Thoracic aorta (tissue), 2 donors: ENCODE measurements around the gene NPY4R. TPM values are rescaled to one million over a fixed set of nuclear protein-coding genes. Genes with fewer than 3 reads are reported as not detected.
"Not testable (repeated sequence)": the region's sequence is repeated elsewhere in the genome, so short reads cannot be mapped to it uniquely, and the experiment has no call there.

ENCODE experiments used
- ATAC-seq: fragments of 150-250 bp; one replicate; pipeline ENCODE4 v1.8.0; 2017; ENCODE audit warnings: low read depth; ENCODE audit not compliant: insufficient number of reproducible peaks, low FRiP score
- DNase-seq: peaks from one replicate; pipeline ENCODE4 v3.0.0-alpha.2; 2020; ENCODE audit warnings: low spot score
- H3K27ac ChIP-seq, 2 donors: fragments of 200-600 bp; sonication (generic); 1 replicate in 1 of 2; 2 replicates in 1 of 2; pipeline ENCODE4 v1.5.1; 2016; ENCODE audit warnings: mild to moderate bottlenecking in 2 of 2, moderate library complexity in 2 of 2
- H3K27me3 ChIP-seq: fragments of 200-600 bp; sonication (generic); replicated peaks from 2 replicates; pipeline ENCODE4 v1.6.0; 2016; ENCODE audit warnings: mild to moderate bottlenecking; ENCODE audit not compliant: insufficient read depth
- H3K36me3 ChIP-seq: fragments of 200-600 bp; sonication (generic); one replicate; pipeline ENCODE4 v1.5.1; 2016
- H3K4me1 ChIP-seq, 2 donors: fragments of 200-600 bp; sonication (generic); 1 replicate in 1 of 2; 2 replicates in 1 of 2; pipeline versions ENCODE4 v1.5.1 to v1.6.0; 2016; ENCODE audit warnings: low read depth in 2 of 2, mild to moderate bottlenecking in 1 of 2; ENCODE audit not compliant: control insufficient read depth in 1 of 2
- H3K4me3 ChIP-seq: fragments of 200-600 bp; sonication (generic); 2 replicates; pipeline ENCODE4 v1.5.1; 2016; ENCODE audit warnings: mild to moderate bottlenecking
- H3K9me3 ChIP-seq: fragments of 200-600 bp; sonication (generic); 2 replicates; pipeline ENCODE4 v1.5.1; 2016
- CTCF ChIP-seq: fragments of 200-600 bp; sonication (generic); IDR thresholded peaks from one replicate; pipeline ENCODE4 v1.5.1; 2019; ENCODE audit warnings: antibody characterized with exemption
- total RNA-seq, 2 donors: library from RNA; depleted of rRNA; stranded (reverse); fragments of >200 nt; gene quantifications; one replicate each; pipeline versions ENCODE4 v1.1.0 to v1.2.3, GENCODE V29; 2016

Gene NPY4R
- not detected for total RNA-seq

- DNase-seq, H3K27me3 ChIP-seq, H3K36me3 ChIP-seq, H3K27ac ChIP-seq, H3K4me3 ChIP-seq, H3K9me3 ChIP-seq, H3K4me1 ChIP-seq, ATAC-seq: not testable (repeated sequence)
These were observed at the start of gene NPY4R for GRCh38 chr10:46465765-46466164. Gene NPY4R, minus strand, starts transcription at chr10:46465958. Its CDS starts 3,323 bp downstream, at chr10:46462635.

- H3K9me3 ChIP-seq, result no peaks in the 10 kb centered on the region
- no peaks in the 10 kb centered on the region for H3K4me1 ChIP-seq
- DNase-seq (no peak), ATAC-seq (no peak)
- H3K4me3 ChIP-seq, result no peak overlapping the region
- no peak for TF ChIP-seq CTCF
- no peak overlapping the region for H3K27ac ChIP-seq
- H3K27me3 ChIP-seq, result no peaks in the 10 kb centered on the region
- no peaks in the 10 kb centered on the region for H3K36me3 ChIP-seq
These were observed 49.6 kb upstream of the NPY4R start for GRCh38 chr10:46515366-46515765.

- no peak for ATAC-seq
- DNase-seq, result no peak
- no peaks in the 10 kb centered on the region for H3K27me3 ChIP-seq
These were observed 49.1 kb upstream of the NPY4R start for GRCh38 chr10:46514899-46515298.

GRCh38 chr10:46514431-46514861, 48.7 kb upstream of the NPY4R start:
- no peak overlapping the region for H3K4me3 ChIP-seq
- no peak overlapping the region for H3K27ac ChIP-seq
- TF ChIP-seq CTCF, result no peak
- ATAC-seq (no peak), DNase-seq (no peak)
- no peaks in the 10 kb centered on the region for H3K27me3 ChIP-seq
- H3K9me3 ChIP-seq, result no peaks in the 10 kb centered on the region
- H3K36me3 ChIP-seq, result no peaks in the 10 kb centered on the region
- H3K4me1 ChIP-seq, result no peaks in the 10 kb centered on the region

More at GRCh38 chr10:46514899-46515298, 49.1 kb upstream of the NPY4R start:
- TF ChIP-seq CTCF, result no peak
- Histone ChIP-seq H3K27ac (no peak overlapping the region), H3K4me3 (no peak overlapping the region), H3K36me3 (no peaks in the 10 kb centered on the region), H3K9me3 (no peaks in the 10 kb centered on the region), H3K4me1 (no peaks in the 10 kb centered on the region)

- H3K4me1 ChIP-seq, H3K27me3 ChIP-seq, DNase-seq, H3K9me3 ChIP-seq, H3K36me3 ChIP-seq, ATAC-seq, H3K4me3 ChIP-seq, H3K27ac ChIP-seq: not testable (repeated sequence)
These were observed 47.6 kb upstream of the NPY4R start for GRCh38 chr10:46513333-46513732.

- not testable (repeated sequence) for H3K27me3 ChIP-seq, H3K9me3 ChIP-seq, H3K36me3 ChIP-seq, DNase-seq, ATAC-seq, H3K4me3 ChIP-seq, H3K4me1 ChIP-seq, H3K27ac ChIP-seq
These were observed 47.0 kb upstream of the NPY4R start for GRCh38 chr10:46512725-46513124.

- DNase-seq, H3K27ac ChIP-seq, H3K36me3 ChIP-seq, ATAC-seq, H3K27me3 ChIP-seq, H3K4me3 ChIP-seq, H3K4me1 ChIP-seq, H3K9me3 ChIP-seq: not testable (repeated sequence)
These were observed 46.2 kb upstream of the NPY4R start for GRCh38 chr10:46512002-46512401.

- ATAC-seq, H3K27me3 ChIP-seq, H3K27ac ChIP-seq, DNase-seq, H3K4me3 ChIP-seq, H3K36me3 ChIP-seq, H3K4me1 ChIP-seq, H3K9me3 ChIP-seq: not testable (repeated sequence)
These were observed 34.2 kb upstream of the NPY4R start for GRCh38 chr10:46499990-46500389.

GRCh38 chr10:46498985-46499703, 33.4 kb upstream of the NPY4R start:
- H3K4me3 ChIP-seq, H3K36me3 ChIP-seq, ATAC-seq, H3K4me1 ChIP-seq, H3K27me3 ChIP-seq, H3K9me3 ChIP-seq, H3K27ac ChIP-seq, DNase-seq: not testable (repeated sequence)

- H3K4me1 ChIP-seq, H3K9me3 ChIP-seq, H3K27me3 ChIP-seq, H3K4me3 ChIP-seq, DNase-seq, H3K27ac ChIP-seq, H3K36me3 ChIP-seq, ATAC-seq: not testable (repeated sequence)
These were observed 32.1 kb upstream of the NPY4R start for GRCh38 chr10:46497878-46498277.
